Tibial artery (tissue), 4 donors: Measurements from ENCODE around the gene NAA40.

Source experiments
- DNase-seq, 2 donors: peaks; one replicate each; pipeline ENCODE4 v3.0.0-alpha.2; 2019
- H3K27ac ChIP-seq, 2 donors: fragments of 200-600 bp; sonication (generic) in 1 of 2; 1 replicate in 1 of 2; 2 replicates in 1 of 2; pipeline ENCODE4 v1.5.1; 2018 to 2019; ENCODE audit warnings: mild to moderate bottlenecking in 1 of 2
- H3K27me3 ChIP-seq, 2 donors: fragments of 200-600 bp; sonication (generic) in 1 of 2; one replicate each; pipeline versions ENCODE4 v1.5.1 to v1.6.0; 2016 to 2019
- H3K36me3 ChIP-seq, 3 donors: fragments of 200-600 bp; sonication (generic) in 2 of 3; one replicate each; pipeline ENCODE4 v1.5.1; 2016 to 2019; ENCODE audit warnings: mild to moderate bottlenecking in 2 of 3
- H3K4me1 ChIP-seq, 4 donors: fragments of 200-600 bp; sonication (generic) in 2 of 4; 1 replicate in 3 of 4; 2 replicates in 1 of 4; pipeline ENCODE4 v1.5.1; 2016 to 2019
- H3K4me3 ChIP-seq, 2 donors: fragments of 200-600 bp; sonication (generic) in 1 of 2; 1 replicate in 1 of 2; 2 replicates in 1 of 2; pipeline ENCODE4 v1.5.1; 2018 to 2019; ENCODE audit warnings: mild to moderate bottlenecking in 2 of 2
- H3K9me3 ChIP-seq, 3 donors: fragments of 200-600 bp; sonication (generic) in 1 of 3; one replicate each; pipeline ENCODE4 v1.5.1; 2016 to 2019
- CTCF ChIP-seq, 2 experiments: fragments of 200-600 bp in 1 of 2; fragments of 450-650 bp in 1 of 2; IDR thresholded peaks; one replicate each; pipeline ENCODE4 v1.5.1; 2017 to 2019; ENCODE audit warnings: antibody characterized with exemption in 2 of 2, mild to moderate bottlenecking in 1 of 2, moderate library complexity in 1 of 2
- intact Hi-C: fragments of 100-400 bp; cut with DNase I; formaldehyde crosslinking; loops from one replicate; pipeline ENCODE4 v1.15.0; 2023; ENCODE audit warnings: low total_unique reads

Gene NAA40

GRCh38 chr11:63908631-63909401 lies 30.0 kb upstream of the NAA40 start:
- Histone ChIP-seq H3K4me1 (peaks cover 0 to 58% (median 41%) of the 10 kb centered on the region in 4 donors), H3K27ac (peak overlapping the region; percentile 59 to 69), H3K27me3 (no peaks in the 10 kb centered on the region), H3K9me3 (no peaks in the 10 kb centered on the region), H3K36me3 (peaks cover 18 to 63% (median 45%) of the 10 kb centered on the region in 3 donors), H3K4me3 (no peak overlapping the region)
- TF ChIP-seq CTCF (IDR thresholded peaks at IDR 0.05): no peak
- DNase-seq: no peak
- intact Hi-C loops: no loop called here

GRCh38 chr11:63909591-63910506 lies 29.0 kb upstream of the NAA40 start:
- Histone ChIP-seq H3K27ac (peak overlapping the region; percentile 59 to 69), H3K27me3 (no peaks in the 10 kb centered on the region), H3K9me3 (no peaks in the 10 kb centered on the region), H3K4me3 (no peak overlapping the region), H3K4me1 (peaks cover 0 to 54% (median 41%) of the 10 kb centered on the region in 4 donors), H3K36me3 (peaks cover 8 to 53% (median 35%) of the 10 kb centered on the region in 3 donors)
- TF ChIP-seq CTCF (IDR thresholded peaks at IDR 0.05): no peak
- intact Hi-C loops: no loop called here
- no peak for DNase-seq

- TF ChIP-seq CTCF (IDR thresholded peaks at IDR 0.05): no peak
- no peak overlapping the region for H3K4me3 ChIP-seq
- H3K4me1 ChIP-seq: peaks cover 0 to 48% (median 40%) of the 10 kb centered on the region in 4 donors
- H3K27ac ChIP-seq: peak overlapping the region; percentile 56 to 69
- H3K36me3 ChIP-seq: peaks cover 8 to 45% (median 27%) of the 10 kb centered on the region in 3 donors
- H3K9me3 ChIP-seq: no peaks in the 10 kb centered on the region
- H3K27me3 ChIP-seq: no peaks in the 10 kb centered on the region
- DNase-seq: no peak
- intact Hi-C loops: no loop called here
Measured at GRCh38 chr11:63910675-63911074, 28.1 kb upstream of the NAA40 start.

GRCh38 chr11:63911440-63911839 lies 27.4 kb upstream of the NAA40 start:
- TF ChIP-seq CTCF (IDR thresholded peaks at IDR 0.05): no peak
- H3K27me3 ChIP-seq: no peaks in the 10 kb centered on the region
- intact Hi-C loops: no loop called here
- no peak overlapping the region for H3K4me3 ChIP-seq
- peaks cover 0 to 54% (median 48%) of the 10 kb centered on the region in 4 donors for H3K4me1 ChIP-seq
- no peak for DNase-seq
- H3K9me3 ChIP-seq: no peaks in the 10 kb centered on the region
- peak overlapping the region; percentile 56 to 69 for H3K27ac ChIP-seq
- peaks cover 8 to 37% (median 22%) of the 10 kb centered on the region in 3 donors for H3K36me3 ChIP-seq

- peaks cover 8 to 33% (median 17%) of the 10 kb centered on the region in 3 donors for H3K36me3 ChIP-seq
- intact Hi-C loops: no loop called here
- H3K27me3 ChIP-seq: no peaks in the 10 kb centered on the region
- DNase-seq: no peak
- H3K9me3 ChIP-seq: no peaks in the 10 kb centered on the region
- no peak for TF ChIP-seq CTCF (IDR thresholded peaks at IDR 0.05)
- H3K4me3 ChIP-seq: no peak overlapping the region
- peaks cover 0 to 56% (median 51%) of the 10 kb centered on the region in 4 donors for H3K4me1 ChIP-seq
- peak overlapping the region; percentile 23 to 69 for H3K27ac ChIP-seq
Measured at GRCh38 chr11:63911876-63912275, 26.9 kb upstream of the NAA40 start.
